Endodermal cell (in vitro differentiated cells): ENCODE measurements around the gene AGBL3. TPM values are rescaled to one million over a fixed set of nuclear protein-coding genes. Genes with fewer than 3 reads are reported as not detected.

Source experiments
- DNase-seq: peaks from one replicate; pipeline ENCODE4 v3.0.0-alpha.2; 2017
- H3K27ac ChIP-seq: 2 replicates; pipeline ENCODE4 v1.5.1; 2013; ENCODE audit warnings: mild to moderate bottlenecking, low read depth, low read length, moderate library complexity
- H3K27me3 ChIP-seq: 2 replicates; pipeline ENCODE4 v1.6.1; 2013; ENCODE audit warnings: mild to moderate bottlenecking, low read length, moderate library complexity; ENCODE audit not compliant: insufficient read depth, control insufficient read depth, poor library complexity, severe bottlenecking
- H3K36me3 ChIP-seq: 2 replicates; pipeline ENCODE4 v1.7.0; 2013; ENCODE audit warnings: mild to moderate bottlenecking, low read length, moderate library complexity; ENCODE audit not compliant: control insufficient read depth, insufficient read depth
- H3K4me1 ChIP-seq: one replicate; pipeline ENCODE4 v1.7.0; 2013; ENCODE audit warnings: low read length; ENCODE audit not compliant: control insufficient read depth, insufficient read depth
- H3K4me3 ChIP-seq: 2 replicates; pipeline ENCODE4 v1.5.1; 2013; ENCODE audit warnings: mild to moderate bottlenecking, low read length, moderate library complexity
- H3K9ac ChIP-seq: 2 replicates; pipeline ENCODE4 v1.6.1; 2013; ENCODE audit warnings: mild to moderate bottlenecking, low read length, moderate library complexity; ENCODE audit not compliant: poor library complexity, severe bottlenecking; ENCODE audit errors: extremely low read depth
- H3K9me3 ChIP-seq: 2 replicates; pipeline ENCODE4 v1.6.1; 2013; ENCODE audit warnings: mild to moderate bottlenecking, low read length, moderate library complexity; ENCODE audit not compliant: control insufficient read depth
- H3K27ac Mint-ChIP-seq: 2 replicates; pipeline ENCODE4 v1.8.0; 2020; ENCODE audit warnings: mixed read lengths
- H3K27me3 Mint-ChIP-seq: 2 replicates; pipeline ENCODE4 v1.8.0; 2021; ENCODE audit warnings: mild to moderate bottlenecking, mixed read lengths; ENCODE audit not compliant: insufficient read depth
- H3K36me3 Mint-ChIP-seq: 2 replicates; pipeline ENCODE4 v1.8.0; 2020; ENCODE audit warnings: low read depth, mixed read lengths
- H3K4me1 Mint-ChIP-seq: 2 replicates; pipeline ENCODE4 v1.8.0; 2020; ENCODE audit warnings: mixed read lengths
- H3K4me3 Mint-ChIP-seq: 2 replicates; pipeline ENCODE4 v1.8.0; 2020; ENCODE audit warnings: mild to moderate bottlenecking, moderate library complexity, mixed read lengths
- H3K9me3 Mint-ChIP-seq: 2 replicates; pipeline ENCODE4 v1.8.0; 2020; ENCODE audit warnings: mild to moderate bottlenecking, mixed read lengths
- CTCF ChIP-seq: fragments of 200-600 bp; sonication (generic); conservative IDR thresholded peaks from 2 replicates; pipeline ENCODE4 v1.5.0; 2021; ENCODE audit warnings: antibody characterized with exemption, mild to moderate bottlenecking
- WGBS, 2 experiments: methylation state at CpG; one replicate each; pipeline versions ENCODE4 v1.1.5 to v1.1.7; 2013; ENCODE audit warnings: missing lambda C conversion rate in 2 of 2, mixed read lengths in 1 of 2; ENCODE audit not compliant: insufficient coverage in 1 of 2, insufficient read length in 1 of 2; 5-methylcytosine and 5-hydroxymethylcytosine counted together
- total RNA-seq, 2 donors: library from RNA; stranded (reverse); fragmentation: NEBNext Ultra II Directional in 1 of 2; extraction: Animal tissue kit (Norgen Biotek cat#: 25700) in 1 of 2; gene quantifications; 2 replicates in 1 of 2; 3 replicates in 1 of 2; pipeline ENCODE4 v1.2.1, GENCODE V29; 2021

Gene AGBL3
- total RNA-seq, 2 donors from 2014 or later = 2.6 to 5.0 TPM

- Histone ChIP-seq H3K4me1 (no peaks in the 10 kb centered on the region), H3K36me3 (no peaks in the 10 kb centered on the region), H3K9ac (no peak overlapping the region), H3K4me3 (no peak overlapping the region), H3K27me3 (no peaks in the 10 kb centered on the region), H3K27ac (no peak overlapping the region), H3K9me3 (no peaks in the 10 kb centered on the region)
- WGBS, 2 experiments = 95 to 100% methylated on average over 1 to 4 of the region's 4 CpGs
- Mint-ChIP-seq H3K27me3 (no peaks in the 10 kb centered on the region), H3K27ac (no peak overlapping the region), H3K4me1 (peaks cover 2% of the 10 kb centered on the region), H3K9me3 (peaks cover 14% of the 10 kb centered on the region), H3K36me3 (no peaks in the 10 kb centered on the region), H3K4me3 (no peak overlapping the region)
- no peak for TF ChIP-seq CTCF
- peak; percentile 46 for DNase-seq
Observed at GRCh38 chr7:135076882-135077281, 90.6 kb downstream of the AGBL3 start.

GRCh38 chr7:135077642-135078041, 91.3 kb downstream of the AGBL3 start:
- H3K4me3 ChIP-seq = no peak overlapping the region
- 80 to 81% methylated on average over 6 to 7 of the region's 7 CpGs for WGBS, 2 experiments
- H3K9ac ChIP-seq = no peak overlapping the region
- Mint-ChIP-seq H3K36me3 (no peaks in the 10 kb centered on the region), H3K4me3 (no peak overlapping the region), H3K9me3 (peaks cover 13% of the 10 kb centered on the region), H3K4me1 (peaks cover 2% of the 10 kb centered on the region), H3K27ac (no peak overlapping the region), H3K27me3 (no peaks in the 10 kb centered on the region)
- H3K9me3 ChIP-seq = no peaks in the 10 kb centered on the region
- H3K4me1 ChIP-seq = no peaks in the 10 kb centered on the region
- DNase-seq = peak; percentile 59
- H3K36me3 ChIP-seq = no peaks in the 10 kb centered on the region
- no peak for TF ChIP-seq CTCF
- H3K27ac ChIP-seq = no peak overlapping the region
- H3K27me3 ChIP-seq = no peaks in the 10 kb centered on the region

- Histone ChIP-seq H3K27me3 (no peaks in the 10 kb centered on the region), H3K4me3 (no peak overlapping the region), H3K9ac (no peak overlapping the region), H3K36me3 (no peaks in the 10 kb centered on the region), H3K9me3 (no peaks in the 10 kb centered on the region), H3K4me1 (no peaks in the 10 kb centered on the region), H3K27ac (no peak overlapping the region)
- DNase-seq = no peak
- peaks cover 2% of the 10 kb centered on the region for H3K4me1 Mint-ChIP-seq
- peaks cover 10% of the 10 kb centered on the region for H3K9me3 Mint-ChIP-seq
- no peaks in the 10 kb centered on the region for H3K27me3 Mint-ChIP-seq
- TF ChIP-seq CTCF = no peak
- no peak overlapping the region for H3K27ac Mint-ChIP-seq
- H3K4me3 Mint-ChIP-seq = no peak overlapping the region
- no peaks in the 10 kb centered on the region for H3K36me3 Mint-ChIP-seq
Observed at GRCh38 chr7:135078051-135078450, 91.7 kb downstream of the AGBL3 start.
